Nephron (organoid): Measurements from ENCODE around the gene OTUD6A.
A peak's percentile ranks its signal among the peaks of the same experiment; 100 is the strongest.

Experiments used
- H3K27ac Mint-ChIP-seq, 3 experiments: 2 replicates each; pipeline ENCODE4 v1.8.0; 2020; ENCODE audit warnings: mixed read lengths in 3 of 3, mild to moderate bottlenecking in 2 of 3, moderate library complexity in 1 of 3
- H3K27me3 Mint-ChIP-seq: 2 replicates; pipeline ENCODE4 v1.8.0; 2021; ENCODE audit warnings: low read depth, mild to moderate bottlenecking, moderate library complexity, mixed read lengths
- H3K36me3 Mint-ChIP-seq: 2 replicates; pipeline ENCODE4 v1.8.0; 2020; ENCODE audit warnings: low read depth, mixed read lengths
- H3K4me1 Mint-ChIP-seq: 2 replicates; pipeline ENCODE4 v1.8.0; 2020; ENCODE audit warnings: mixed read lengths
- H3K4me3 Mint-ChIP-seq, 3 experiments: 2 replicates each; pipeline ENCODE4 v1.8.0; 2020; ENCODE audit warnings: mild to moderate bottlenecking in 3 of 3, mixed read lengths in 3 of 3, moderate library complexity in 2 of 3
- H3K9me3 Mint-ChIP-seq: 2 replicates; pipeline ENCODE4 v1.8.0; 2020; ENCODE audit warnings: mixed read lengths
- CTCF ChIP-seq, 3 experiments: fragments of 200-600 bp; sonication (generic); IDR thresholded peaks; one replicate each; pipeline ENCODE4 v1.5.0; 2021; ENCODE audit warnings: antibody characterized with exemption in 3 of 3; ENCODE audit not compliant: unreplicated experiment in 3 of 3

OTUD6A gene

GRCh38 chrX:70079870-70080269, 17.6 kb downstream of the OTUD6A start:
- Mint-ChIP-seq H3K4me3 (no peak overlapping the region), H3K27me3 (no peaks in the 10 kb centered on the region), H3K9me3 (peaks cover 7% of the 10 kb centered on the region), H3K27ac (no peak overlapping the region), H3K36me3 (no peaks in the 10 kb centered on the region), H3K4me1 (no peaks in the 10 kb centered on the region)
- no peak for TF ChIP-seq CTCF (IDR thresholded peaks at IDR 0.05; ENCODE audit: unreplicated experiment in 3 of 3)

- no peak for TF ChIP-seq CTCF (IDR thresholded peaks at IDR 0.05; ENCODE audit: unreplicated experiment in 3 of 3)
- H3K4me1 Mint-ChIP-seq, result peaks cover 2% of the 10 kb centered on the region
- no peak overlapping the region for H3K4me3 Mint-ChIP-seq
- H3K9me3 Mint-ChIP-seq, result peaks cover 5% of the 10 kb centered on the region
- no peak overlapping the region for H3K27ac Mint-ChIP-seq
- no peaks in the 10 kb centered on the region for H3K27me3 Mint-ChIP-seq
- H3K36me3 Mint-ChIP-seq, result no peaks in the 10 kb centered on the region
These were observed 20.5 kb downstream of the OTUD6A start for GRCh38 chrX:70082723-70083122.

DNA sequence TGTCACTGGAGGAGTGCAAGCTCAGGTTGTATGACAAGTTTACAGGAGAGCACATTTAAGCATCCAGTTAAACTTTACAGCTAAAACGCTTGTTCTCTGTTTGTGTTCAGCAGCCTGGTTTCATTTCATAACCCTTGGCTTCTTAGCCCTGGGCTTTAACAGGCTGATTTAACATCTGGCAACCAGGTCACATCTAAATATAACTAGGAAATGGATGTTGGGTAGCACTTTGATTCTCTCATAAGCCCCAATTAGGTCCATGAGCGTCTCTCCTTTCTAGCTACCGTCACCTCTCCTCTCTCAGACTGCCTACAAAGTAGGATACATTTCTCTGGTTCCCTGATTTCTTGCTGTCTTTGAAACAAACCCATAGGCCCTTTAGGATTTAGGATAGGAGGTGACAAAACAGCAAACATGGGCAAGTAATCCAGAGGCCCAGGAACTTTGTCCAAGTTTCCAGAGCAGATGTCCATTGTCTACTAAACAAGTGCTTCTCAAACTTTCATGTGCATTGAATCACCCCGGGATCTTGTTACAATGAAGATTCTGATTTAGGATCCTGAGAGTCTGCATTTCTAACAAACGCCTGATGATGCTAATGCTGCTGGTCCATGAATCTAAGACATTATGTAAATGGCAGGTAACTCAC, 22.5 kb downstream of the OTUD6A start:
- Mint-ChIP-seq H3K4me1 (peaks cover 12% of the 10 kb centered on the region), H3K27ac (no peak overlapping the region), H3K27me3 (no peaks in the 10 kb centered on the region), H3K9me3 (peaks cover 3% of the 10 kb centered on the region), H3K36me3 (no peaks in the 10 kb centered on the region), H3K4me3 (no peak overlapping the region)
- no peak for TF ChIP-seq CTCF (IDR thresholded peaks at IDR 0.05; ENCODE audit: unreplicated experiment in 3 of 3)

- Mint-ChIP-seq H3K27me3 (no peaks in the 10 kb centered on the region), H3K27ac (peak overlapping the region in 2 of 3 experiments; percentile 0 to 30), H3K9me3 (peaks cover 2% of the 10 kb centered on the region), H3K4me1 (peaks cover 12% of the 10 kb centered on the region), H3K36me3 (no peaks in the 10 kb centered on the region), H3K4me3 (no peak overlapping the region)
- no peak for TF ChIP-seq CTCF (IDR thresholded peaks at IDR 0.05; ENCODE audit: unreplicated experiment in 3 of 3)
These were observed 25.8 kb downstream of the OTUD6A start for GRCh38 chrX:70087857-70088630.

- peak overlapping the region in 1 of 3 experiments; percentile 30 for H3K27ac Mint-ChIP-seq
These were observed 26.5 kb downstream of the OTUD6A start for GRCh38 chrX:70088751-70089150.

More at GRCh38 chrX:70088751-70089150, 26.5 kb downstream of the OTUD6A start:
- peaks cover 5% of the 10 kb centered on the region for H3K9me3 Mint-ChIP-seq
- H3K4me3 Mint-ChIP-seq, result no peak overlapping the region
- H3K27me3 Mint-ChIP-seq, result no peaks in the 10 kb centered on the region
- no peaks in the 10 kb centered on the region for H3K36me3 Mint-ChIP-seq
- peaks cover 12% of the 10 kb centered on the region for H3K4me1 Mint-ChIP-seq
- no peak for TF ChIP-seq CTCF (IDR thresholded peaks at IDR 0.05; ENCODE audit: unreplicated experiment in 3 of 3)
